Ishikawa (cell line): ENCODE results near the gene SOX6.

ENCODE experiments used
- EP300 ChIP-seq: IDR thresholded peaks from 2 replicates; pipeline ENCODE4 v1.6.1; 2012; ENCODE audit warnings: borderline replicate concordance
- RAD21 ChIP-seq: IDR thresholded peaks from 2 replicates; pipeline ENCODE4 v1.6.1; 2012; ENCODE audit warnings: low read depth

DNA sequence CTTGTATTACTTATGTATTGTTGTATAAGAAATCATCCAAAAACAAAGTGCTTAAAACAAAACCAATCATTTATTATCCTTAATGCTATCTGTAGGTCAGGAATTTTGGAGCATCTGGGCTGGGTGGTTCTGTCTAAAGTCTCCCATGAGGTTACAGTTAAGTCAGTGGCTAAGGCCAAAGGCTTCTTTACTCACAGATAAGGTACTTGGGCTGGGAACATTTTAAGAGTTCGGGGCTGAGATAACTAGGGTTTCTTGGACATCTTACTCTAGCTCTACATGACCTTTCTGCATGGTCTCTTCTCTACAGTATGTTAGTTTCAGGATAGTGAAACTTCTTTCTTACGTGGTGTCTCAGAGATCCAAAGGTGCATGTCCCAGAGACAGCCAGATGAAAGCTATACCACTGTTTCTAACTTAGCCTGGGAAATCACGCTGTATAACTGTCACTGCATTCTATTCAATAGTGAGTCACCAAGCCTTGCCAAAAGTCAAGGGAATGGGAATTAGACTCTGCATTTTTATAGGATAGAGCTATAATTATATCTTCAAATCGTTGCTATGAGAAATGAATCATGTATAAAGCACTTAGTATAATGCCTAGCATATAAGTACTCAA, 29.6 kb downstream of the SOX6 start:
- TF ChIP-seq EP300 = no peak
- TF ChIP-seq RAD21 = no peak
